ENCODE data around the gene MIGA2. TPM values are rescaled to one million over a fixed set of nuclear protein-coding genes. Genes with fewer than 3 reads are reported as not detected.

MIGA2 gene
- total RNA-seq, 1 donor from 2014 or later: 12.6 TPM

- Histone ChIP-seq H3K4me3 (ENCODE audit: low read depth, low read length) (no peak overlapping the region), H3K36me3 (ENCODE audit: control insufficient read depth, insufficient read depth, low read length) (peaks cover 14% of the 10 kb centered on the region), H3K27me3 (ENCODE audit: control insufficient read depth, insufficient read depth, low read length) (no peaks in the 10 kb centered on the region)
- DNase-seq (ENCODE audit: low read depth) (no peak), FAIRE-seq (no peak)
- TF ChIP-seq CTCF (IDR thresholded peaks at IDR 0.05; ENCODE audit: insufficient read depth, low read length, severe bottlenecking): no peak
Observed at GRCh38 chr9:129069862-129070641, 33.6 kb downstream of the MIGA2 start.

GRCh38 chr9:129070696-129071525 lies 34.5 kb downstream of the MIGA2 start:
- no peak for TF ChIP-seq CTCF (IDR thresholded peaks at IDR 0.05; ENCODE audit: insufficient read depth, low read length, severe bottlenecking)
- peaks cover 10% of the 10 kb centered on the region for H3K36me3 ChIP-seq (ENCODE audit: control insufficient read depth, insufficient read depth, low read length)
- H3K27me3 ChIP-seq (ENCODE audit: control insufficient read depth, insufficient read depth, low read length): no peaks in the 10 kb centered on the region
- DNase-seq (ENCODE audit: low read depth) (no peak), FAIRE-seq (no peak)
- H3K4me3 ChIP-seq (ENCODE audit: low read depth, low read length): no peak overlapping the region

DNA sequence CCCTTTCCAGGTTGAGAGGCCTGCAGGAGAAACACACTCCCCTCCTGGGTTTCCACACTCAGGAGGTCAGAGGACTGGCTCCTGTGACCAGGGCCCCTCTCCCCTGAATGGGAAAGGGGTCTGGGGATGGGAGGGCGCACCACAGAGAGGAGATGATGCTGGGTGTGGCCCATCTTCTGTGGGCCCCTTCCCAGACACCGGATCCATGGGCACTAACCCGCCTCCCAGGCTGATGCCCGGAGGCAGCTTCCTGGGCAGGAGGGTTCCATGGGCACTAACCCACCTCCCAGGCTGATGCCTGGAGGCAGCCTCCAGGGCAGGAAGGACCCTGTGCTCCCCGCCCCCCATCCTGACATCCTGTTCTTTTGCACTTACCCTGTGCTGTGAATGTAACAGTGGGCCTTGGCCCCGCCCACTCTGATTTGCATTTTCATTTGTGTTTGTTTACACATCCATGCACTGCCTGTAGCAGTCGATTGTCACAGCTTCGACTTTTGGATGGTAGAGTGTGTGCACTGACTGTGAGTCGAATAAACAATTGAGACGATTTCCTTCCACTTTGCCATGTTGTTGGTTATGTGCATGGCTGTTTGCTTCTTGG lies 35.2 kb downstream of the MIGA2 start:
- peaks cover 10% of the 10 kb centered on the region for H3K36me3 ChIP-seq (ENCODE audit: control insufficient read depth, insufficient read depth, low read length)
- DNase-seq (ENCODE audit: low read depth) (no peak), FAIRE-seq (no peak)
- no peak for TF ChIP-seq CTCF (IDR thresholded peaks at IDR 0.05; ENCODE audit: insufficient read depth, low read length, severe bottlenecking)
- no peaks in the 10 kb centered on the region for H3K27me3 ChIP-seq (ENCODE audit: control insufficient read depth, insufficient read depth, low read length)
- no peak overlapping the region for H3K4me3 ChIP-seq (ENCODE audit: low read depth, low read length)

DNA sequence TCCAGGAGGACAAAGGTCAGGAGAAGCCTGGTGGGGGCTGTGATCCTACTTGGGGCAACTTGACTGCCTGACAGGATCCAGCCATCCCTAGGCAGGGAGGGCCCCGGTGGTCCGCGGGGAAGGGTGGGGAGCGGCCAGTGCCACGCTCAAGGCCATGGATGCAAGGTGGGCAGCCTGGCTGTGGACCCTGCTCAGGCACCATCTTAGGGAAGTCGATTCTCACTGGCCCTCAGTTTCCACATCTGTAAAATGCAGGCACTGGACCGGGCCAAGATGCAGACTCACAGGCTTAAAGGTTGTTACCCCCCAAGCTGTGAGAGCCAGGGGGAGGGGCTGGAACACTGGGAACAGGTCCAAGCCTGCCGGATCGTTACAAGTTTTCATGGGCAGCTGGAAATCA lies 35.7 kb downstream of the MIGA2 start:
- FAIRE-seq: no peak
- Histone ChIP-seq H3K27me3 (ENCODE audit: control insufficient read depth, insufficient read depth, low read length) (no peaks in the 10 kb centered on the region), H3K36me3 (ENCODE audit: control insufficient read depth, insufficient read depth, low read length) (peaks cover 8% of the 10 kb centered on the region), H3K4me3 (ENCODE audit: low read depth, low read length) (no peak overlapping the region)
- no peak for DNase-seq (ENCODE audit: low read depth)
- TF ChIP-seq CTCF (IDR thresholded peaks at IDR 0.05; ENCODE audit: insufficient read depth, low read length, severe bottlenecking): no peak

DNA sequence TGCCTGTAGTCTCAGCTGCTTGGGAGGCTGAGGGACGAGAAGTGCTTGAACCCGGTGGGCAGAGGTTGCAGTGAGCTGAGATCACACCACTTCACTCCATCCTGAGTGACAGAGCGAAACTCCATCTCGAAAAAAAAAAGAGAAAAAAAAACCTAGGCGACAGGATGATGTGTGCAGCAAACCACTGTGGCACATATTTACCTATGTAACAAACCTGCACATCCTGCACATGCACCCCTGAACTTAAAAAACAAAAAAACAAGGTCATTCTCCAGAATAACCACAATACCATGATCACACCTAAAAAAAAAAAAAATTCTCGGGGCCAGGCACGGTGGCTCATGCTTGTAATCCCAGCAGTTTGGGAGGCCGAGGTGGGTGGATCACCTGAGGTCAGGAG lies 37.0 kb downstream of the MIGA2 start:
- no peak for TF ChIP-seq CTCF (IDR thresholded peaks at IDR 0.05; ENCODE audit: insufficient read depth, low read length, severe bottlenecking)
- no peaks in the 10 kb centered on the region for H3K27me3 ChIP-seq (ENCODE audit: control insufficient read depth, insufficient read depth, low read length)
- DNase-seq (ENCODE audit: low read depth) (no peak), FAIRE-seq (no peak)
- no peak overlapping the region for H3K4me3 ChIP-seq (ENCODE audit: low read depth, low read length)
- peaks cover 3% of the 10 kb centered on the region for H3K36me3 ChIP-seq (ENCODE audit: control insufficient read depth, insufficient read depth, low read length)
